Naive thymus-derived CD4-positive, alpha-beta T cell (primary cell): ENCODE results near the gene GSTO1. TPM values are rescaled to one million over a fixed set of nuclear protein-coding genes. Genes with fewer than 3 reads are reported as not detected.

ENCODE experiments used
- ATAC-seq: fragments of 150-1000 bp; cut with Tn5 transposase; 2 replicates; pipeline ENCODE4 v1.10.0; 2021; ENCODE audit warnings: mild to moderate bottlenecking, moderate library complexity
- CTCF ChIA-PET: fragments of 350-600 bp; sonication (Branson Sonifier 250); formaldehyde crosslinking; loops from one replicate; lab custom pipeline; 2021; ENCODE audit warnings: antibody characterized with exemption; lab: Charles Lee
- POLR2A ChIA-PET: fragments of 350-600 bp; sonication (Branson Sonifier 250); formaldehyde crosslinking; loops from one replicate; lab custom pipeline; 2021; ENCODE audit warnings: antibody characterized with exemption, inconsistent platforms; lab: Charles Lee
- DNase-seq, 9 donors: peaks; one replicate each; pipeline versions ENCODE4 v3.0.0 to v3.0.0-alpha.2; 2020 to 2022; ENCODE audit warnings: mixed read lengths in 1 of 9
- H3K27ac ChIP-seq: one replicate; pipeline ENCODE4 v1.7.0; 2013; ENCODE audit warnings: mild to moderate bottlenecking, low read depth, low read length, moderate library complexity
- H3K27me3 ChIP-seq, 2 donors: one replicate each; pipeline ENCODE4 v1.7.0; 2013; ENCODE audit warnings: low read length in 2 of 2, mild to moderate bottlenecking in 2 of 2, moderate library complexity in 2 of 2; ENCODE audit not compliant: control insufficient read depth in 2 of 2, insufficient read depth in 2 of 2
- H3K36me3 ChIP-seq, 3 experiments: 1 replicate in 2 of 3; 2 replicates in 1 of 3; pipeline ENCODE4 v1.7.0; 2013; ENCODE audit warnings: low read length in 3 of 3, mild to moderate bottlenecking in 3 of 3, moderate library complexity in 1 of 3; ENCODE audit not compliant: insufficient read depth in 3 of 3, control insufficient read depth in 2 of 3
- H3K4me1 ChIP-seq, 2 donors: one replicate each; pipeline ENCODE4 v1.7.0; 2013; ENCODE audit warnings: low read length in 2 of 2, mild to moderate bottlenecking in 2 of 2, moderate library complexity in 1 of 2; ENCODE audit not compliant: control insufficient read depth in 2 of 2, insufficient read depth in 2 of 2
- H3K4me3 ChIP-seq: 2 replicates; pipeline ENCODE4 v1.7.0; 2013; ENCODE audit warnings: mild to moderate bottlenecking, low read length
- H3K9me3 ChIP-seq, 3 experiments: 1 replicate in 2 of 3; 2 replicates in 1 of 3; pipeline ENCODE4 v1.7.0; 2013; ENCODE audit warnings: low read length in 3 of 3; ENCODE audit not compliant: control insufficient read depth in 2 of 3
- H3K27ac Mint-ChIP-seq, 9 donors: one replicate each; pipeline ENCODE4 v1.8.0; 2020 to 2022; ENCODE audit warnings: mixed read lengths in 9 of 9, mild to moderate bottlenecking in 8 of 9, moderate library complexity in 5 of 9, inconsistent platforms in 2 of 9
- H3K27me3 Mint-ChIP-seq, 5 donors: one replicate each; pipeline ENCODE4 v1.8.0; 2021 to 2022; ENCODE audit warnings: mixed read lengths in 5 of 5, mild to moderate bottlenecking in 1 of 5
- H3K36me3 Mint-ChIP-seq, 5 donors: one replicate each; pipeline ENCODE4 v1.8.0; 2020 to 2022; ENCODE audit warnings: mixed read lengths in 5 of 5, mild to moderate bottlenecking in 3 of 5, inconsistent platforms in 1 of 5
- H3K4me1 Mint-ChIP-seq, 7 donors: one replicate each; pipeline ENCODE4 v1.8.0; 2020 to 2022; ENCODE audit warnings: mixed read lengths in 7 of 7, mild to moderate bottlenecking in 3 of 7, inconsistent platforms in 1 of 7
- H3K4me3 Mint-ChIP-seq, 10 donors: one replicate each; pipeline ENCODE4 v1.8.0; 2020 to 2022; ENCODE audit warnings: mild to moderate bottlenecking in 10 of 10, mixed read lengths in 10 of 10, moderate library complexity in 6 of 10, inconsistent platforms in 2 of 10
- H3K9me3 Mint-ChIP-seq, 11 donors: one replicate each; pipeline ENCODE4 v1.8.0; 2020 to 2022; ENCODE audit warnings: mixed read lengths in 11 of 11, mild to moderate bottlenecking in 4 of 11, inconsistent platforms in 1 of 11, moderate library complexity in 1 of 11
- intact Hi-C, 2 donors: fragments of 100-400 bp; cut with micrococcal nuclease; formaldehyde crosslinking; loops; one replicate each; pipeline ENCODE4 v1.15.1; 2023
- polyA plus RNA-seq, 2 donors: library from polyadenylated mRNA; unstranded; fragments of 300-500 nt; fragmentation: Illumina TruSeq; gene quantifications; one replicate each; pipeline ENCODE4 v1.2.3, GENCODE V29; 2021
- total RNA-seq, 6 experiments: library from RNA in 5 of 6; stranded (reverse) in 5 of 6; gene quantifications; 1 replicate in 5 of 6; 2 replicates in 1 of 6; pipeline ENCODE4 v1.2.3 and lab custom pipeline; 2021 to 2026

GSTO1 gene
- total and polyA plus RNA-seq, 7 experiments from 2014 or later: 28.1 to 141 (median 73.8) TPM

GRCh38 chr10:104273286-104273685 is 18.6 kb downstream of the GSTO1 start:
- ChIA-PET POLR2A (interaction anchor here (0.7 to 3.4 kb wide), 7 partner anchors 10 to 88 kb away, joined by 3 to 23 read pairs (median 4); partner anchors contain the start of genes GSTO1 and ITPRIP), CTCF (interaction anchor here (1.2 to 7.2 kb wide), 8 partner anchors 11 to 80 kb away, joined by 4 to 49 read pairs (median 12); partner anchors contain the start of genes CFAP58 and GSTO1)
- Histone ChIP-seq H3K4me1 (peaks cover 3 to 13% of the 10 kb centered on the region in 2 donors), H3K27ac (no peak overlapping the region), H3K9me3 (no peaks in the 10 kb centered on the region), H3K36me3 (no peaks in the 10 kb centered on the region), H3K27me3 (no peaks in the 10 kb centered on the region), H3K4me3 (no peak overlapping the region)
- peaks cover 0 to 4% (median under 1%) of the 10 kb centered on the region in 5 donors for H3K36me3 Mint-ChIP-seq
- no peak overlapping the region for H3K4me3 Mint-ChIP-seq
- H3K27me3 Mint-ChIP-seq: peaks cover 0 to 16% (median 3%) of the 10 kb centered on the region in 5 donors
- H3K9me3 Mint-ChIP-seq: no peaks in the 10 kb centered on the region
- H3K4me1 Mint-ChIP-seq: peaks cover 2 to 15% (median 9%) of the 10 kb centered on the region in 7 donors
- ATAC-seq (no peak), DNase-seq (no peak)
- H3K27ac Mint-ChIP-seq: no peak overlapping the region
- intact Hi-C loops: no loop called here

GRCh38 chr10:104273899-104274575 is 19.3 kb downstream of the GSTO1 start:
- Histone ChIP-seq H3K36me3 (no peaks in the 10 kb centered on the region), H3K4me1 (peaks cover 3 to 12% of the 10 kb centered on the region in 2 donors), H3K27me3 (no peaks in the 10 kb centered on the region), H3K4me3 (peak overlapping the region; percentile 44), H3K27ac (no peak overlapping the region), H3K9me3 (no peaks in the 10 kb centered on the region)
- no peak for ATAC-seq
- DNase-seq: no peak
- intact Hi-C loops: loop anchor here in 1 of 2 donors (1.0 kb wide), 1 partner anchor 76 kb away; no protein-coding TSS in a partner anchor
- Mint-ChIP-seq H3K4me1 (peaks cover 0 to 8% (median 5%) of the 10 kb centered on the region in 7 donors), H3K36me3 (peaks cover 0 to 1% (median 0%) of the 10 kb centered on the region in 5 donors), H3K27me3 (peaks cover 0 to 19% (median 4%) of the 10 kb centered on the region in 5 donors), H3K9me3 (no peaks in the 10 kb centered on the region), H3K4me3 (peak overlapping the region in 4 of 10 donors; percentile 46 to 70 (median 60)), H3K27ac (no peak overlapping the region)
- CTCF ChIA-PET: interaction anchor here (0.6 to 7.2 kb wide), 20 partner anchors 12 to 1902 kb away, joined by 3 to 49 read pairs (median 4); partner anchors contain the start of genes CFAP43, CFAP58, GSTO1 and ITPRIP
- POLR2A ChIA-PET: interaction anchor here (0.8 to 3.4 kb wide), 12 partner anchors 11 to 79 kb away, joined by 3 to 23 read pairs (median 4); partner anchors contain the start of genes CFAP58, GSTO1 and ITPRIP

DNA sequence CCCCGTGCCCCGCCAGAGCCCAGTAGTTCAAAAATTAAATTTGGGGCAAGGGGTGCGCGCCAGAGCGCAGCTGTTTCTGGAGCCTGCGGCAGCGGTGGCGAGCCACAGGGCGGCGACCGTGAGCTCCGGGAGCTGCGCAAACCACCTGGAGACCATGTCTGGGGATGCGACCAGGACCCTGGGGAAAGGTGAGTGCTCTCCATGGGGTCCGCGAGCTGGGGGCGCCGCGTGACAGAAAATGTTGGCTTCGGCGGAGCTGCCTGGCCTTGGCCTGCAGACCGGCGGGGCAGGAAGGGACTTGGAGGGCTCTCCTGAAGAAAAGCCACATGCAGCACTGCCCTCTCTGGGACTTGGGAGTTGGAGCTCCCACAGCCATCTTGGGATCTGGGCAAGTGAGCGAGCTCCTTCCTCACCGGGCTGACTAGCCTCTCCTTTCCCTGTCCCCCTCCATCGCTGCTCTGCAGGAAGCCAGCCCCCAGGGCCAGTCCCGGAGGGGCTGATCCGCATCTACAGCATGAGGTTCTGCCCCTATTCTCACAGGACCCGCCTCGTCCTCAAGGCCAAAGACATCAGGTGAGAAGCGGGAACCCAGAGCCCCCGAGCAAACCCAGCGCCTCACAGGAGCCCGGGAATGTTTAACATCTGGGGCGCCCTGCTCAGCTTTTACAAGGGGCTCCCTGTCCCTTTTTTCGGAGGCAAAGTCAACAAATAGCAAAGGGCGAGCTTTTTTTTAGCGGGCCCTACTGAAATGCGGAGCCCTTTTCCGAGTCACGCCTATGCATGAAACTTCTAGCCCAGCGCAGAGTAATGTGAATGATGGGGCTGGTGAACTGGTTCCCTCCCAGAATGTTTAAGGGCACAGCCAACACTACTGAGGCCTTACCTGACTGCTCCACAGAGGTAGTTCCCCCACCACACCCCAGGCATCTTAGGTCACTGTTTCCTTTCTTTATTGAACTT is 20.4 kb downstream of the GSTO1 start:
- ChIA-PET CTCF (interaction anchor here (0.6 to 7.2 kb wide), 24 partner anchors 11 to 1903 kb away, joined by 3 to 49 read pairs (median 4); partner anchors contain the start of genes CFAP43, CFAP58, GSTO1 and ITPRIP), POLR2A (interaction anchor here (0.6 to 3.4 kb wide), 10 partner anchors 12 to 345 kb away, joined by 3 to 23 read pairs (median 3); partner anchors contain the start of genes CFAP58 and GSTO1)
- Histone ChIP-seq H3K4me1 (peaks cover 3 to 7% of the 10 kb centered on the region in 2 donors), H3K27ac (no peak overlapping the region), H3K27me3 (no peaks in the 10 kb centered on the region), H3K9me3 (no peaks in the 10 kb centered on the region), H3K36me3 (no peaks in the 10 kb centered on the region), H3K4me3 (peak overlapping the region; percentile 44)
- peak overlapping the region in 8 of 10 donors; percentile 18 to 70 (median 40) for H3K4me3 Mint-ChIP-seq
- no peaks in the 10 kb centered on the region for H3K9me3 Mint-ChIP-seq
- no peak overlapping the region for H3K27ac Mint-ChIP-seq
- peak; percentile 90 for ATAC-seq
- H3K4me1 Mint-ChIP-seq: peaks cover 0 to 5% (median 0%) of the 10 kb centered on the region in 7 donors
- H3K36me3 Mint-ChIP-seq: no peaks in the 10 kb centered on the region
- H3K27me3 Mint-ChIP-seq: peaks cover 0 to 22% (median 4%) of the 10 kb centered on the region in 5 donors
- peak in 6 of 9 donors; percentile 35 to 60 (median 44) for DNase-seq
- intact Hi-C loops: loop anchor here in 1 of 2 donors (1.0 kb wide), 1 partner anchor 75 kb away; no protein-coding TSS in a partner anchor

DNA sequence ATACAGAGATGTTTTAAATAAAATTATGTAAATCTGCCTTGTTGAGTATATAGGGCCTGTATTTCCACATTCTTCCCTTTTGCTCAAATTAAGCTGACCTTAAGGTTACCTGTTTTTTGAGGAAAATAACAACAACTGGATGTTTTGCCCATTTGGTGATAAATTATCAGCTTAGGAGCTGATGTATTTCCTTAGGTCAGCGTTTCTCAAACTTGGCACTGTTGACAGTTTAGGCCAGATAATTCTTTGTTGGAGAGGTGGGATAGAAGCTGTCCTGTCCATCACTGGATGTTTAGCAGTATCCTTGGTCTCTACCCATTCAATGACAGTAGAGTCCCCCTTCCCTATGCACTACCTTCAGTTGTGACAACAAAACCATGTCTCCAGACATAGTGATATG is 21.5 kb downstream of the GSTO1 start:
- ChIA-PET CTCF (interaction anchor here (0.7 to 7.2 kb wide), 4 partner anchors 11 to 74 kb away, joined by 3 to 49 read pairs (median 22); no protein-coding TSS in a partner anchor), POLR2A (interaction anchor here (0.6 kb wide), 1 partner anchor 100 kb away, joined by 7 read pairs; no protein-coding TSS in a partner anchor)
- Mint-ChIP-seq H3K27me3 (peaks cover 0 to 30% (median 4%) of the 10 kb centered on the region in 5 donors), H3K4me3 (no peak overlapping the region), H3K36me3 (no peaks in the 10 kb centered on the region), H3K4me1 (peaks cover 0 to 5% (median 0%) of the 10 kb centered on the region in 7 donors), H3K9me3 (no peaks in the 10 kb centered on the region), H3K27ac (no peak overlapping the region)
- Histone ChIP-seq H3K27me3 (no peaks in the 10 kb centered on the region), H3K27ac (no peak overlapping the region), H3K4me1 (peaks cover 3 to 7% of the 10 kb centered on the region in 2 donors), H3K4me3 (no peak overlapping the region), H3K9me3 (no peaks in the 10 kb centered on the region), H3K36me3 (no peaks in the 10 kb centered on the region)
- intact Hi-C loops: no loop called here
- ATAC-seq (no peak), DNase-seq (no peak)

DNA sequence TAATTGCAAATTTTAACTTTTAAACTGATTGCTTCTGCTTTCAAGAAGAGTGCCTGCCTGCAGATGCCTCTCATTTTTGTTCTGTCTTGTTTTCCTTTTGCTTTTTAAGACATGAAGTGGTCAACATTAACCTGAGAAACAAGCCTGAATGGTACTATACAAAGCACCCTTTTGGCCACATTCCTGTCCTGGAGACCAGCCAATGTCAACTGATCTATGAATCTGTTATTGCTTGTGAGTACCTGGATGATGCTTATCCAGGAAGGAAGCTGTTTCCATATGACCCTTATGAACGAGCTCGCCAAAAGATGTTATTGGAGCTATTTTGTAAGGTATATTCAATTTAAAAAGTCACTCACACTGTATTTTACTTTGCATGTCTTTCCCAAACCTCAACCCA is 23.1 kb downstream of the GSTO1 start:
- H3K27me3 ChIP-seq: no peaks in the 10 kb centered on the region
- no peak overlapping the region for H3K27ac ChIP-seq
- ATAC-seq: no peak
- no peaks in the 10 kb centered on the region for H3K9me3 ChIP-seq
- POLR2A ChIA-PET: interaction anchor here (1.3 kb wide), 1 partner anchor 18 kb away, joined by 3 read pairs; no protein-coding TSS in a partner anchor
- H3K27me3 Mint-ChIP-seq: peaks cover 0 to 41% (median 4%) of the 10 kb centered on the region in 5 donors
- no peak for DNase-seq
- CTCF ChIA-PET: interaction anchor here (1.4 to 2.5 kb wide), 3 partner anchors 14 to 23 kb away, joined by 5 to 14 read pairs (median 6); partner anchors contain the start of gene GSTO1
- no peaks in the 10 kb centered on the region for H3K36me3 Mint-ChIP-seq
- no peak overlapping the region for H3K27ac Mint-ChIP-seq
- H3K4me1 Mint-ChIP-seq: peaks cover 0 to 5% (median 0%) of the 10 kb centered on the region in 7 donors
- intact Hi-C loops: no loop called here
- H3K36me3 ChIP-seq: no peaks in the 10 kb centered on the region
- H3K4me1 ChIP-seq: peaks cover 3 to 7% of the 10 kb centered on the region in 2 donors
- H3K4me3 Mint-ChIP-seq: no peak overlapping the region
- H3K9me3 Mint-ChIP-seq: no peaks in the 10 kb centered on the region
- no peak overlapping the region for H3K4me3 ChIP-seq
